Osteocyte (in vitro differentiated cells): ENCODE results near the gene SF3B3. TPM values are rescaled to one million over a fixed set of nuclear protein-coding genes. Genes with fewer than 3 reads are reported as not detected.

Experiments used
- DNase-seq: peaks from one replicate; pipeline ENCODE4 v3.0.0; 2021; ENCODE audit warnings: mixed read lengths; ENCODE audit not compliant: unreplicated experiment; ENCODE audit errors: extremely low spot score
- H3K27ac Mint-ChIP-seq: one replicate; pipeline ENCODE4 v1.8.0; 2021; ENCODE audit warnings: mild to moderate bottlenecking, mixed read lengths; ENCODE audit not compliant: unreplicated experiment
- H3K27me3 Mint-ChIP-seq: one replicate; pipeline ENCODE4 v1.8.0; 2021; ENCODE audit warnings: mixed read lengths; ENCODE audit not compliant: unreplicated experiment
- H3K36me3 Mint-ChIP-seq: one replicate; pipeline ENCODE4 v1.8.0; 2021; ENCODE audit warnings: mixed read lengths; ENCODE audit not compliant: unreplicated experiment
- H3K4me1 Mint-ChIP-seq: one replicate; pipeline ENCODE4 v1.8.0; 2021; ENCODE audit warnings: mixed read lengths; ENCODE audit not compliant: unreplicated experiment
- H3K4me3 Mint-ChIP-seq: one replicate; pipeline ENCODE4 v1.8.0; 2021; ENCODE audit warnings: mild to moderate bottlenecking, moderate library complexity, mixed read lengths; ENCODE audit not compliant: unreplicated experiment
- H3K9me3 Mint-ChIP-seq: one replicate; pipeline ENCODE4 v1.8.0; 2021; ENCODE audit warnings: mixed read lengths; ENCODE audit not compliant: unreplicated experiment
- CTCF ChIP-seq: fragments of 200-600 bp; sonication (generic); IDR thresholded peaks from 2 replicates; pipeline ENCODE4 v1.5.0; 2021; ENCODE audit warnings: antibody characterized with exemption, mild to moderate bottlenecking, moderate library complexity
- total RNA-seq: library from RNA; stranded (reverse); gene quantifications from 2 replicates; pipeline ENCODE4 v1.2.1, GENCODE V29; 2021

Gene SF3B3
- total RNA-seq, 1 donor from 2014 or later, result 307 TPM

- H3K36me3 Mint-ChIP-seq, result peaks cover 51% of the 10 kb centered on the region
- no peaks in the 10 kb centered on the region for H3K9me3 Mint-ChIP-seq
- H3K4me1 Mint-ChIP-seq, result peaks cover 75% of the 10 kb centered on the region
- H3K27ac Mint-ChIP-seq, result peak overlapping the region; percentile 97
- no peak for TF ChIP-seq CTCF
- H3K4me3 Mint-ChIP-seq, result no peak overlapping the region
- H3K27me3 Mint-ChIP-seq, result no peaks in the 10 kb centered on the region
- DNase-seq, result no peak
Observed at GRCh38 chr16:70572050-70572925, 48.7 kb downstream of the SF3B3 start.

DNA sequence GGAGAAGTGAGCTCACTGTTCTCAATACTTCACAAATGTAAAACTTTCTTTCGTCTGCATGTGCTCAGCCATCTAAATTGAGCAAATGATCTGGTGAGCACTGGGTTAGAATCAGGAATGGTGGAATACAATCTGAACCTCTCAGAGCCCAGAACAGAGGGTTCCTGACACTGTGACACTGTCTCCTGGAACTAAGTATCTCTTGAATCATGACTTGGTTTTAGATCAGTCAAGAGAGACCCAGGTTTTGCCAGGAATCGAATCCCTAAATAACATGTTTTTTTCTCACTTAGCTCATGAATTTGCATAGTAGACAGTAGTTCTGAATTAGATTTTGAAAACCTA lies 49.3 kb downstream of the SF3B3 start:
- Mint-ChIP-seq H3K27ac (peak overlapping the region; percentile 97), H3K9me3 (no peaks in the 10 kb centered on the region), H3K36me3 (peaks cover 45% of the 10 kb centered on the region), H3K4me3 (no peak overlapping the region), H3K4me1 (peaks cover 81% of the 10 kb centered on the region), H3K27me3 (no peaks in the 10 kb centered on the region)
- TF ChIP-seq CTCF, result no peak
- no peak for DNase-seq

- peak; percentile 87 for DNase-seq
- H3K36me3 Mint-ChIP-seq, result peaks cover 39% of the 10 kb centered on the region
- peaks cover 82% of the 10 kb centered on the region for H3K4me1 Mint-ChIP-seq
- no peak for TF ChIP-seq CTCF
- H3K4me3 Mint-ChIP-seq, result no peak overlapping the region
- no peaks in the 10 kb centered on the region for H3K9me3 Mint-ChIP-seq
- peak overlapping the region; percentile 97 for H3K27ac Mint-ChIP-seq
- no peaks in the 10 kb centered on the region for H3K27me3 Mint-ChIP-seq
Observed at GRCh38 chr16:70573451-70574121, 50.0 kb downstream of the SF3B3 start.

- Mint-ChIP-seq H3K4me3 (peak overlapping the region; percentile 18), H3K9me3 (no peaks in the 10 kb centered on the region), H3K4me1 (peaks cover 83% of the 10 kb centered on the region), H3K36me3 (peaks cover 28% of the 10 kb centered on the region), H3K27me3 (no peaks in the 10 kb centered on the region), H3K27ac (peak overlapping the region; percentile 97)
- DNase-seq, result no peak
- TF ChIP-seq CTCF, result no peak
Observed at GRCh38 chr16:70574595-70575271, 51.1 kb downstream of the SF3B3 start.

GRCh38 chr16:70575376-70575775 lies 51.8 kb downstream of the SF3B3 start:
- no peak for TF ChIP-seq CTCF
- peak overlapping the region; percentile 97 for H3K27ac Mint-ChIP-seq
- DNase-seq, result no peak
- no peaks in the 10 kb centered on the region for H3K27me3 Mint-ChIP-seq
- H3K4me1 Mint-ChIP-seq, result peaks cover 81% of the 10 kb centered on the region
- H3K4me3 Mint-ChIP-seq, result no peak overlapping the region
- H3K36me3 Mint-ChIP-seq, result peaks cover 24% of the 10 kb centered on the region
- H3K9me3 Mint-ChIP-seq, result no peaks in the 10 kb centered on the region
